GM20000 (cell line): ENCODE data around the gene DYNLT2.

Source experiments
- DNase-seq: peaks from one replicate; pipeline ENCODE4 v3.0.0; 2012; ENCODE audit warnings: low spot score
- CTCF ChIP-seq: IDR thresholded peaks from 2 replicates; pipeline ENCODE4 v1.5.1; 2012; ENCODE audit warnings: mild to moderate bottlenecking, control low read depth; ENCODE audit errors: extremely low read depth, missing control alignments

The DYNLT2 gene

DNA sequence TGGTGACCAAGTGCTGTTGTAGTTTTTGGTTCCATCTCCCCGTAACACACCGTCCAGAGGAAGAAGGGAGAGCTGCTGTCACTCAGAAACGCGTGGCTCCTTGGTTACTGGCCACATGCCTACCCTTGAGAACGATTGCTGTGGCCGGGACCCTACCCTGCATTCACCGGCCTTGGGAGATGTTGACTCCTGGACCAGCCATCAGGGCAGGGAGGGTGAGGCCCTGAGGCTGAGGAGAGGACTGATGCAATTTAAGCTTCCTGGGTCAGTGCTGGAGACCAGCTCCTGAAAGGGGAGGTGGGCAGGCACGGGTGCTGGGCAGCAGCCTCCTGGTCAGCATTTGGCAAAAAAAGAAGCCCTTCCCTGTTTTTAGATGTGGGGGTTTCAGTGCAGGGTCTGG is 31.6 kb upstream of the DYNLT2 start:
- DNase-seq = no peak

DNA sequence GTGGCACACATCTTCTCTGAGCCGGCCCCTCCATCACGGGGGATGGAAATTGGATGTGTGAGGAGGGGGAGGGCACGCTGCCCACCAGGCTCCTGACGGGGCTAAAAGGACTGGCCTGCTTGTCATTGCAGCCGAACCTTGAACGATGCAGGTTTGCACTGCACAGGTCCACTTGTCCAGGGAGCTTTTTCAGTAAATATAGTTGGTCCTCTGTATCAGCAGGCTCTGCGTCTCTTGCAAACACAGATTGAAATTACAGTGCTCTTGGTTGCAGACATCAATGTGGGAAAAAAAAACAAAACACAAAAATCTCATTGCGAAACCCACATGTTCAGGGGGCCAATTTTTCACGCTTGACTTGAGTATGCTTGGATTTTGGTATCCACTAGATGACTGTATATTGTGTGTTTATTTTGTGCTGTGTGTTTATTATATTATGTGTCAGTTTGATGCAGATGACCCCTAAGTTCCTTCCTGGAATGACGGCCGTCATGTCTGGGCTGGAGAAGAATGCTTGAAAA is 29.3 kb upstream of the DYNLT2 start:
- no peak for TF ChIP-seq CTCF

More for the DNA sequence above, 31.6 kb upstream of the DYNLT2 start:
- no peak for TF ChIP-seq CTCF

DNA sequence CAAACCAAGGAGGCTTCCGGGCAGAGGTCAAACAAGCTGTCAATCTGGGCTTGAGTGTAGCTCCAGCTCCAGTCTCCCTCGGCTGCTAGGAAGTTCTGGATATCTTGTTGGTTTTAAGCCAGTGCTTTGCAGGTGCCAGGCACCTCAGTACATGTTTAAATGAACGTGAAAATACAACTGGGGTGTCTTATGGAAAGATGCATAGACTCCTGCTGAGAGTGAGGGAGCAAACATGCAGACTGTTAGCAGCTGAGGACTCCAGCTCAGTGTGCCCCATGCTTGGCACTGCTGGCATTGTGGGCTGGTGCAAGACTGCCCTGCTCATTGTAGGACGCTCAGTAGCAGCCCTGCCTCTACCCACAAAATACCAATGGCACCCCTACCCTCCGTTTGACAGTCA is 28.5 kb upstream of the DYNLT2 start:
- TF ChIP-seq CTCF = no peak
- DNase-seq = no peak

More for the DNA sequence above, 29.3 kb upstream of the DYNLT2 start:
- no peak for DNase-seq

GRCh38 chr6:169779092-169779815 is 27.9 kb upstream of the DYNLT2 start:
- DNase-seq = no peak
- no peak for TF ChIP-seq CTCF

DNA sequence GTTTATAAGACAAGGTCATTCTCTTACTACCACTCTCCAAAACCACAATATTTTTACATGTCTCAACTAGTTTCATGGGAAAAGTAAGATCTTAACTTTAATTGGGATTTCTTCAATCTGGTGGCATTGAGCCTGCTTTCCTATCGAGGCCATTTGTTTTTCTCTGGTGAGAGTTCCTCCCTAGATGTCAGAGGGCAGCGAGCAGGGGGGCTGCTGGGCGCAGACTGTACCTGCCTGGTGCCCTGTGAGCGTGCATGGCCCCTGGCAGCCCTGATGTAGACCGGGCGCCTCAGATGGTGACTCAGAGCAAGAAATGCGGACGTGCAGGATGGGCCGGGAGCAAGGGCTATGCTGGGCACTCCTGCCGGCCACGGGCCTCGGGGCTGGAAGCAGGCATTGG is 27.3 kb upstream of the DYNLT2 start:
- no peak for TF ChIP-seq CTCF
- DNase-seq = no peak

DNA sequence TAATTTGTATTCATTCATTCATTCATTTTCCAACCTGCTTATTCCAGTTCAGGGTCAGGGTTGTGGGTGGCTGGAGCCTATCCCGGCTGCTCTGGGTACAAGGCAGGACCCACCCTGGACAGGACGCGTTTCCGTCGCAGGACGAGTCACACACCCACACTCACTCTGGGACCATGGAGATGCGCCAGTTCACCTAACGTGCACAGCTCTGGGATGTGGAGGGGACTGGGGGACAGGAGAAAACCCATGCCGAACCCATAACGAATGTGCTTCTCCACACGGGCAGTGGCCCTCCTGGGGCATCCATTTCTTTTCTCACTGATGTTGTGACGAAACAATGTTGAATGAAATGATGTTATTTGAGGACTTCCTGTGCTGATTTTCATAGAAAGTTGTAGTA is 26.5 kb upstream of the DYNLT2 start:
- no peak for TF ChIP-seq CTCF
- no peak for DNase-seq

GRCh38 chr6:169776379-169776778 is 25.0 kb upstream of the DYNLT2 start:
- TF ChIP-seq CTCF = no peak
- no peak for DNase-seq
